ENCODE data around the gene ULK4. TPM values are rescaled to one million over a fixed set of nuclear protein-coding genes. Genes with fewer than 3 reads are reported as not detected.

Gene ULK4
- total RNA-seq, 1 experiment from 2014 or later: 14.3 TPM

DNA sequence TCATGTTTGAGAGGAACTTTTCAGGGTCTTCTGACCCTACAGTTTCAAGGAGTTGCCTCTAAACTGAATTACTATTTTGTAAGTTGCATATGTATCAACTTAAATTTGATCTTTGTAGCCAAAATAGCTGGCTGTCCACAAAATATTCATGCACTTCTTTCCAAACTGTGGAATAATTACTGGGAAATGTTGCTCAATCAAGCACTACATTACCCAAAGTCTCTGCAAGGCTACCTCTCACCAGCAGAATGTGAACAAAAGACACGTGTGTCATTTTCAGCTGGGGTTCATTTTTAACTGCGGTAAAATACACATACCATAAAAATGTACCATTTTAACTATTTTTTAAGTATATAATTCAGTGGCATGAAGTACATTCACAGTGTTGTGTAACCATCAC lies 442.2 kb downstream of the ULK4 start:
- ChIA-PET POLR2A (no interaction called here), CTCF (no interaction called here)
- DNase-seq (ENCODE audit: low read depth, low spot score): no peak
- intact Hi-C loops (cut with micrococcal nuclease; ENCODE audit: unreplicated experiment) (no loop called here), in situ Hi-C loops (cut with HindIII; ENCODE audit: low pct_unique_long_range_greater_than_20kb, low sequenced_read_pairs) (no loop called here)
- TF ChIP-seq, protein P1, sequence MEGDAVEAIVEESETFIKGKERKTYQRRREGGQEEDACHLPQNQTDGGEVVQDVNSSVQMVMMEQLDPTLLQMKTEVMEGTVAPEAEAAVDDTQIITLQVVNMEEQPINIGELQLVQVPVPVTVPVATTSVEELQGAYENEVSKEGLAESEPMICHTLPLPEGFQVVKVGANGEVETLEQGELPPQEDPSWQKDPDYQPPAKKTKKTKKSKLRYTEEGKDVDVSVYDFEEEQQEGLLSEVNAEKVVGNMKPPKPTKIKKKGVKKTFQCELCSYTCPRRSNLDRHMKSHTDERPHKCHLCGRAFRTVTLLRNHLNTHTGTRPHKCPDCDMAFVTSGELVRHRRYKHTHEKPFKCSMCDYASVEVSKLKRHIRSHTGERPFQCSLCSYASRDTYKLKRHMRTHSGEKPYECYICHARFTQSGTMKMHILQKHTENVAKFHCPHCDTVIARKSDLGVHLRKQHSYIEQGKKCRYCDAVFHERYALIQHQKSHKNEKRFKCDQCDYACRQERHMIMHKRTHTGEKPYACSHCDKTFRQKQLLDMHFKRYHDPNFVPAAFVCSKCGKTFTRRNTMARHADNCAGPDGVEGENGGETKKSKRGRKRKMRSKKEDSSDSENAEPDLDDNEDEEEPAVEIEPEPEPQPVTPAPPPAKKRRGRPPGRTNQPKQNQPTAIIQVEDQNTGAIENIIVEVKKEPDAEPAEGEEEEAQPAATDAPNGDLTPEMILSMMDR (IDR thresholded peaks at IDR 0.05): no peak
- TF ChIP-seq SIN3A (IDR thresholded peaks at IDR 0.05; ENCODE audit: borderline replicate concordance, insufficient read depth, low read depth, low read length) (no peak), POLR2AphosphoS5 (IDR thresholded peaks at IDR 0.05; ENCODE audit: low read depth, low read length) (no peak), TCF7L2 (IDR thresholded peaks at IDR 0.05; ENCODE audit: low read depth, low read length) (no peak)
- TF ChIP-seq, protein P2, sequence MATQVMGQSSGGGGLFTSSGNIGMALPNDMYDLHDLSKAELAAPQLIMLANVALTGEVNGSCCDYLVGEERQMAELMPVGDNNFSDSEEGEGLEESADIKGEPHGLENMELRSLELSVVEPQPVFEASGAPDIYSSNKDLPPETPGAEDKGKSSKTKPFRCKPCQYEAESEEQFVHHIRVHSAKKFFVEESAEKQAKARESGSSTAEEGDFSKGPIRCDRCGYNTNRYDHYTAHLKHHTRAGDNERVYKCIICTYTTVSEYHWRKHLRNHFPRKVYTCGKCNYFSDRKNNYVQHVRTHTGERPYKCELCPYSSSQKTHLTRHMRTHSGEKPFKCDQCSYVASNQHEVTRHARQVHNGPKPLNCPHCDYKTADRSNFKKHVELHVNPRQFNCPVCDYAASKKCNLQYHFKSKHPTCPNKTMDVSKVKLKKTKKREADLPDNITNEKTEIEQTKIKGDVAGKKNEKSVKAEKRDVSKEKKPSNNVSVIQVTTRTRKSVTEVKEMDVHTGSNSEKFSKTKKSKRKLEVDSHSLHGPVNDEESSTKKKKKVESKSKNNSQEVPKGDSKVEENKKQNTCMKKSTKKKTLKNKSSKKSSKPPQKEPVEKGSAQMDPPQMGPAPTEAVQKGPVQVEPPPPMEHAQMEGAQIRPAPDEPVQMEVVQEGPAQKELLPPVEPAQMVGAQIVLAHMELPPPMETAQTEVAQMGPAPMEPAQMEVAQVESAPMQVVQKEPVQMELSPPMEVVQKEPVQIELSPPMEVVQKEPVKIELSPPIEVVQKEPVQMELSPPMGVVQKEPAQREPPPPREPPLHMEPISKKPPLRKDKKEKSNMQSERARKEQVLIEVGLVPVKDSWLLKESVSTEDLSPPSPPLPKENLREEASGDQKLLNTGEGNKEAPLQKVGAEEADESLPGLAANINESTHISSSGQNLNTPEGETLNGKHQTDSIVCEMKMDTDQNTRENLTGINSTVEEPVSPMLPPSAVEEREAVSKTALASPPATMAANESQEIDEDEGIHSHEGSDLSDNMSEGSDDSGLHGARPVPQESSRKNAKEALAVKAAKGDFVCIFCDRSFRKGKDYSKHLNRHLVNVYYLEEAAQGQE (IDR thresholded peaks at IDR 0.05; ENCODE audit: insufficient read depth in 1 of 2, low read depth in 2 of 2, low read length in 1 of 2): no peak
- Histone ChIP-seq H3K36me3 (ENCODE audit: control insufficient read depth, insufficient read depth, low read length) (no peaks in the 10 kb centered on the region), H3K27me3 (ENCODE audit: control insufficient read depth, insufficient read depth, low read length) (no peaks in the 10 kb centered on the region), H3K9me3 (ENCODE audit: control insufficient read depth, insufficient read depth, low read depth, low read length) (no peaks in the 10 kb centered on the region), H3K4me3 (ENCODE audit: low read depth in 2 of 2, low read length in 2 of 2) (no peak overlapping the region), H3K27ac (ENCODE audit: low read length) (no peak overlapping the region), H3K4me1 (ENCODE audit: control insufficient read depth, insufficient read depth, low read length) (no peaks in the 10 kb centered on the region)
- ATAC-seq: no peak
- BruUV-seq (replicated peaks): no TSS peak

DNA sequence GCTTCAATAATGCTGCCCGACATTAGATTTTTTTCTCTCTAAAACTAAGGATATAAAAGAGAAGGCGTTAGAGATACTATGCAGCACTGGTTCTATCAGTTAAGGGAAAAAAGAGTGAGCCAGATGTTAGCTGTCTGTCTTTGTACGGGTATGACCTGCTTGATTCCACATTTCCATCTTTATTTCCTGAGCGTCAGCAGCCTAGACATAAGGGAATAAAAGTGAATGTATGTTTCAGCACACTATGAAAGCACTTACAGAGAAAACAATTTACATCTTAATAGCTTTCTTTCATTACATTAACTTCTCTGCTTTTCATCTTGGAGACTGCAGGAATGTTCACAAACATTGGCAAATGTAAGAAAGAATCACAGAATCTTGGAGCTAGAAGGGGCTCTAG lies 443.3 kb downstream of the ULK4 start:
- DNase-seq (ENCODE audit: low read depth, low spot score): no peak
- no TSS peak for BruUV-seq (replicated peaks)
- Histone ChIP-seq H3K27me3 (ENCODE audit: control insufficient read depth, insufficient read depth, low read length) (no peaks in the 10 kb centered on the region), H3K4me3 (ENCODE audit: low read depth in 2 of 2, low read length in 2 of 2) (no peak overlapping the region), H3K9me3 (ENCODE audit: control insufficient read depth, insufficient read depth, low read depth, low read length) (no peaks in the 10 kb centered on the region), H3K27ac (ENCODE audit: low read length) (no peak overlapping the region), H3K4me1 (ENCODE audit: control insufficient read depth, insufficient read depth, low read length) (no peaks in the 10 kb centered on the region), H3K36me3 (ENCODE audit: control insufficient read depth, insufficient read depth, low read length) (no peaks in the 10 kb centered on the region)
- ChIA-PET POLR2A (no interaction called here), CTCF (interaction anchor here (0.6 kb wide), 1 partner anchor 1555 kb away, joined by 3 read pairs; no protein-coding TSS in a partner anchor)
- in situ Hi-C loops (cut with HindIII; ENCODE audit: low pct_unique_long_range_greater_than_20kb, low sequenced_read_pairs): no loop called here
- TF ChIP-seq TCF7L2 (IDR thresholded peaks at IDR 0.05; ENCODE audit: low read depth, low read length): no peak
- TF ChIP-seq, protein P1 (IDR thresholded peaks at IDR 0.05): no peak
- no peak for TF ChIP-seq POLR2AphosphoS5 (IDR thresholded peaks at IDR 0.05; ENCODE audit: low read depth, low read length)
- TF ChIP-seq, protein P2 (IDR thresholded peaks at IDR 0.05; ENCODE audit: insufficient read depth in 1 of 2, low read depth in 2 of 2, low read length in 1 of 2): no peak
- TF ChIP-seq SIN3A (IDR thresholded peaks at IDR 0.05; ENCODE audit: borderline replicate concordance, insufficient read depth, low read depth, low read length): no peak
- no peak for ATAC-seq
- intact Hi-C loops (cut with micrococcal nuclease; ENCODE audit: unreplicated experiment): no loop called here
